Measurements from ENCODE around the gene MAPKBP1. TPM values are rescaled to one million over a fixed set of nuclear protein-coding genes. Genes with fewer than 3 reads are reported as not detected.

Gene MAPKBP1
- total and polyA plus RNA-seq, 2 of the 8 experiments (the other 6 are each of a cell fraction or from before 2014, with no cell fraction given): 4.3 to 11.3 TPM

- DNase-seq (ENCODE audit: low read depth in 1 of 2, low spot score in 2 of 2) (no peak), FAIRE-seq (no peak)
- Histone ChIP-seq H3K4me2 (ENCODE audit: insufficient read depth in 1 of 2, low read depth in 2 of 2, low read length in 2 of 2) (peak overlapping the region in 1 of 2 experiments; percentile 10; a peak in 1 of 4 replicates), H3K79me1 (ENCODE audit: low read depth, low read length) (no peaks in the 10 kb centered on the region), H3K27ac (ENCODE audit: low read depth, low read length) (no peak overlapping the region), H3K4ac (replicated peaks; ENCODE audit: insufficient read length, low read depth, low read length) (no peak overlapping the region), H3K4me3 (ENCODE audit: extremely low read depth in 1 of 4, insufficient read depth in 2 of 4, low read depth in 3 of 4, low read length in 4 of 4) (no peak overlapping the region), H3K9ac (replicated peaks in 1 of 4; ENCODE audit: extremely low read depth in 1 of 4, low read depth in 3 of 4, low read length in 3 of 4) (no peak overlapping the region), H3K4me1 (replicated peaks in 1 of 4; ENCODE audit: control insufficient read depth in 3 of 4, insufficient read depth in 4 of 4, low read length in 3 of 4) (peaks cover 6 to 19% (median 13%) of the 10 kb centered on the region in 4 experiments; a peak in 6 of 7 replicates), H2BK120ac (replicated peaks; ENCODE audit: low read depth, low read length) (no peak overlapping the region), H3K36me3 (ENCODE audit: control insufficient read depth in 2 of 4, insufficient read depth in 4 of 4, low read length in 3 of 4) (no peaks in the 10 kb centered on the region), H3K23ac (ENCODE audit: insufficient read length) (no peak overlapping the region), H3K9me3 (ENCODE audit: insufficient read depth in 2 of 2, low read depth in 1 of 2, low read length in 1 of 2) (no peaks in the 10 kb centered on the region), H4K91ac (replicated peaks; ENCODE audit: insufficient read length, low read length) (no peak overlapping the region), H2BK12ac (ENCODE audit: low read depth, low read length) (no peak overlapping the region), H3K27me3 (replicated peaks in 1 of 4; ENCODE audit: control insufficient read depth in 3 of 4, extremely low read depth in 1 of 4, insufficient read depth in 3 of 4, low read length in 3 of 4) (no peaks in the 10 kb centered on the region), H3K14ac (ENCODE audit: insufficient read length) (no peak overlapping the region), H2AK5ac (ENCODE audit: low read depth, low read length) (no peak overlapping the region), H3K23me2 (ENCODE audit: low read depth, low read length) (no peaks in the 10 kb centered on the region), H2BK20ac (ENCODE audit: low read length) (no peak overlapping the region), H3K56ac (replicated peaks; ENCODE audit: insufficient read length, low read depth, low read length) (no peak overlapping the region), H4K8ac (ENCODE audit: extremely low read depth, insufficient read depth, low read length) (no peak overlapping the region), H2BK5ac (ENCODE audit: low read depth, low read length) (no peak overlapping the region), H4K20me1 (replicated peaks in 1 of 2; ENCODE audit: control insufficient read depth in 1 of 2, insufficient read depth in 2 of 2, low read length in 2 of 2) (no peaks in the 10 kb centered on the region), H3K79me2 (ENCODE audit: control insufficient read depth in 1 of 2, insufficient read depth in 2 of 2, low read length in 2 of 2) (peaks cover 0 to 3% of the 10 kb centered on the region in 2 experiments; a peak in 1 of 4 replicates), H3K18ac (ENCODE audit: extremely low read depth, low read length) (no peak overlapping the region), H2AFZ (ENCODE audit: low read length) (no peak overlapping the region), H4K5ac (ENCODE audit: insufficient read length, low read depth, low read length) (no peak overlapping the region), H2BK15ac (ENCODE audit: low read length) (no peak overlapping the region)
- TF ChIP-seq KDM4A (IDR thresholded peaks at IDR 0.05; ENCODE audit: low read depth, low read length, severe bottlenecking) (no peak), POU5F1 (IDR thresholded peaks at IDR 0.05; ENCODE audit: low read depth, low read length) (no peak), TAF1 (IDR thresholded peaks at IDR 0.05; ENCODE audit: low read depth, low read length) (no peak), ATF3 (IDR thresholded peaks at IDR 0.05; ENCODE audit: insufficient read depth, low read depth, low read length) (no peak), SUZ12 (IDR thresholded peaks at IDR 0.05; ENCODE audit: low read length) (no peak)
- 64% methylated on average over 4 of the region's 4 CpGs; no CpG with 5 or more reads in 1 of the 2 experiments for WGBS, 2 experiments (ENCODE audit: extremely low coverage in 1 of 2, insufficient coverage in 1 of 2, insufficient read length in 1 of 2, insufficient replicate concordance in 2 of 2, low coverage in 1 of 2, low lambda C conversion rate in 2 of 2, missing lambda C conversion rate in 1 of 2)
- CTCF ChIA-PET (ENCODE audit: partially characterized antibody): interaction anchor here (0.6 to 6.1 kb wide), 6 partner anchors 9 to 186 kb away, joined by 3 to 60 read pairs (median 5); partner anchors contain the start of gene MAPKBP1
- POLR2A ChIA-PET (ENCODE audit: partially characterized antibody): interaction anchor here (0.6 to 5.1 kb wide), 2 partner anchors 14 to 15 kb away, joined by 4 to 24 read pairs; partner anchors contain the start of gene MAPKBP1
These were observed 15.0 kb downstream of the MAPKBP1 start for GRCh38 chr15:41789236-41789635.

Measured in H1 (cell line).